Inferior parietal cortex (tissue), 1 donor: ENCODE measurements around the gene TMEM9B.
"Not testable (repeated sequence)": the region's sequence is repeated elsewhere in the genome, so short reads cannot be mapped to it uniquely, and the experiment has no call there.

ENCODE experiments used
- DNase-seq: peaks from one replicate; pipeline ENCODE4 v3.0.0-alpha.2; 2016; ENCODE audit errors: extremely low spot score

Gene TMEM9B

DNA sequence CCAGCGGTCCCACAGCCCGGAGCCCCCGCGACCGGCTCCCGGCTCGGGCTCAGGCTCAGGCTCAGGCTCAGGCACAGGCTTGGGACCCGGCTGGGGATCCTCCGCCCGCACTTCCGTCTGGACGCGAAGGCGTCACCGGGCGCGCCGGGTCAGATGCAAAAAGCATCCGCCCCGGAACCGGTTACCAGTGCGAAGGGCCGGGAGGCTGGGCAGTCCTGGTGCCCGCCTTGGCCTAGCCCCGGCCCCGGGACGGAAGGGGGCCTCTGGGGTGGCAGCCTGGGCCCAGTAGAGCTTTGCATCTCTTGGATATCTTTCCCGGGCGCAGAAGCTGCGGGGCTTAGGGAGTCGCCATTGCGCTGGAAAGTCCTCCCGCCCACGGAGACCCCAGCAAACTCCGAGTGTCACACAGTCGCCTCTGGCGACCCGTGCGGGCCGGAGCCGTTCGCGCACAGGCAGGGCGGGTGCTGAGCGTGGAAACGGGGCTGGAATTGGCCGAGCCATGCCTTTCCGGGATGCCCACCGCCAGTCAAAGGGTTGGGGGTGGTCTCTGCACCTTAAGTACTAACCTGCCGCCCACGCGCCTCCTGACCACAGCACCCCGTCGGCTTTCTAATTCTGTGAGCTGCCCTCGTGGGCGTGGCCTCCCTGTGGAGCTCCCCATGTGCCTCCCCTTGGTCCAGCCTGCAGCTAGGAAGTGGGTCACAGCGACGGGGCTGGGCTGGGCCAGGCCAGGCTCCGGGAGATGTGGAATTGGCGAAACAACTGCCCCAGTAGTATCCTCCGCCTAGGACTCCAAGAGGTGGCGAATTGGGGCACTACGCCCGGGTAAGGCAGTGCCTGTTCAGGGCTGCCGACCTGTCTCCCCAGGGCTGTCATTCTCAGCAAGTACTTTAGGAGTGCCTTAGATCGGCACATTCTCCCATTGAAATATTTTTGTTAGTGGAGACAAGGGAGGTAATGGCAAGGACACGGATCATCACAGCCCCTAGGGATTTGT lies at the start of gene TMEM9B:
TSS of gene TMEM9B (minus strand) at position 119 of the 997 bp plus-strand sequence. CDS start 129 bp downstream, outside the sequence.
- DNase-seq: peak; percentile 87

DNA sequence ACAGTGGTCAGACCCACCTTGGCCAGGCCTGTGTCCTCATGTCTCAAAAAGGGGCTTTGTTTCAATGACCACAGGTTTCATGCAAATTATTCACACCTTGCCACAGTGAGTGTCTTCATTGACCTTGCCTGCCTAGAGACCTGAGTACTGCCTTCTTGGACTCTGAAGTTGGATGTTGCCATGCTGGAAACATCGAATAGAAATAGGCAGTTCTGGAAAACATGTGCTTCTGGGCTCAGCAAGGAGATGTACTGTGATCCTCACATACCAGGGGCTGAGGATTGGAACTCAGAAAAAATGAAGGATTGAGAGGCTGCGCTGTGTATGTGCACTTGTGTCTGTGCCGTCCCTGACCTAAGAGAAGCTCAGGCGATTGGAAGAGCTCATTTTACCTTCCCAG lies 49.1 kb upstream of the TMEM9B start:
- DNase-seq: no peak

DNA sequence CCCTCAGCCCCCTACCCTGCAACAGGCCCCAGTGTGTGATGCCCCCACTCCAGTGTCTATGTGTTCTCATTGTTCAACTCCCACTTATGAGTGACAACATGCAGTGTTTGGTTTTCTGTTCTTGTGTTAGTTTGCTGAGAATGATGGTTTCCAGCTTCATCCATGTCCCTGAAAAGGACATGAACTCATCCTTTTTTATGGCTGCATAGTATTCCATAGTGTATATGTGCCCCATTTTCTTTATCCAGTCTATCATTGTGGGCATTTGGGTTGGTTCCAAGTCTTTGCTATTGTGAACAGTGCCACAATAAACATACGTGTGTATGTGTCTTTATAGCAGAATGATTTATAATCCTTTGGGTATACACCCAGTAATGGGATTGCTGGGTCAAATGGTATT lies 45.3 kb upstream of the TMEM9B start:
- DNase-seq: not testable (repeated sequence)

DNA sequence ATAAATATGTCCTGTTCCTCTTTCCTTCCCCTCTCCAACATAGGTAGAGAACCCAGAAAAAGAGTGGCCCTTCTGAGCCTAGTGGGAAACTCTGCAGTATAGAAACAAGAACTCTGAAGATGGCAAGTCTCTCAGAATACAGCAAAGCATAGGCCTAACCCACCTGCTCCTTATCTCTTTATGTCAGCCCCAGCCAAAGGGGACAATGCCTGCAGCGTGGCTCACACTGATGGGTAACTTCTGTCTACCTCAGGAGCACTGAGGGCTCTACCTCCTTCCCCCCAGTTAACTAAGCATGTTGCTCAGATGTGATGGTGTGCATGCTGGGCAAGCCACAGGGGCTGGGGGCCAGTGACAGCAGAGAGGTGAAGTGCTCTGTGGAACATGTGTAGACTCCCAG lies 44.4 kb upstream of the TMEM9B start:
- no peak for DNase-seq

- no peak for DNase-seq
Measured at GRCh38 chr11:9008011-9008550, 43.8 kb upstream of the TMEM9B start.

DNA sequence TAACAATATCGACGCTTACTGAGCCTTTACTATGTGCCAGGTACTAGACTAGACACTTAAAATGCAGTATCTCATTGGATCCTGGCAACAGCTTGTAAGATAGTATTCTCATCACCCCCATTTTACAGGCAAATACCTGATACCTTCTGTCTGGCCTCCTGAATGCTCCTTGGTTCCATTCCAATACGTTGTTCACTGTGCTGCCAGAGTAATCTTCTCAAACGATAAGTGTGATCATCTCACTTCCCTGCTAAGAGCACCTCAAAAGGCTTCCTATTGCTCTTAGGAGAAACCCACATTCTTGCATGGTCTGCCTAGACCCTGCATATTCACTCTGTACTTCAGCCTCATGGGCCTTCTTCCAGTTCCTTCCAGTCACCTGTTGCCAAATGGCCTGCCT lies 40.8 kb upstream of the TMEM9B start:
- DNase-seq: no peak

DNA sequence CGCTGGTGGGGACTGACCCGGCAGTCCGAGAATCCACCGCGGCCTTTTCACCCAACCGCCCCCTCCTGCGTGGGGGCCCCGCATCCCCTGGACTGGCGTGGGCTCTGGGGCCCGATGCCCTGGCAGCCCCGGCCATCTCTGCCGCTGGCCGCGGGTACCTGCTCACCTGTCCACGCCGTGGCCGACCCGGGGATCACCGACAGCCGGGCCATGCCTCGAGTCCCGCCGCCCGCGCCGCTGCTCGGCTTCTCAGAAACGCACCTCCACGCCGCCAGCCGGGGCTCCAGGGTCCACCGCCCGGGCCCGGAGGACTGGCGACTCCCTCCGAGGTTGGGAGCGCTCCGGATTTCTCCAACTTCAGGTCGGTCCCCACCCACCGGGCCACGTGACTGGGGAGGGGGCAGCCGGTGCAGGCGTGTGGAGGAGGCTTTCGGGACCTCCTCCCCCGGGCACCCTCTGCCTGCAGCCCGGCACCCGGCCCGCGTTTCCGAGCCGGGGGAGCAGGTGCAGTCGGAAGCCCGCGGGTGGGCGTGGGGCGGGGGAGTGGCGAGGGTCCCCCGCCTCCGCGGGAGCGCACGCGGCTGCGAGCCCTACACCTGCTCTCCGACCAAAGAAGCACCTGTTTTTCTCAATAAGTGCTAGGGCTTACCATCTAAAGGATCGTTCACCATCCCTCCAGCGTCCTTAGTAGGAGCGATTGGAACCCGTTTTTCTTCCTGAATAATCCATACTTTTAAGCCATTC lies 40.1 kb upstream of the TMEM9B start:
- no peak for DNase-seq

- peak; percentile 50 for DNase-seq
Measured at GRCh38 chr11:9003573-9004182, 39.4 kb upstream of the TMEM9B start, which contains the start of gene NRIP3. Gene NRIP3, minus strand, starts transcription at chr11:9004001. Its CDS starts 66 bp downstream, at chr11:9003935.

DNA sequence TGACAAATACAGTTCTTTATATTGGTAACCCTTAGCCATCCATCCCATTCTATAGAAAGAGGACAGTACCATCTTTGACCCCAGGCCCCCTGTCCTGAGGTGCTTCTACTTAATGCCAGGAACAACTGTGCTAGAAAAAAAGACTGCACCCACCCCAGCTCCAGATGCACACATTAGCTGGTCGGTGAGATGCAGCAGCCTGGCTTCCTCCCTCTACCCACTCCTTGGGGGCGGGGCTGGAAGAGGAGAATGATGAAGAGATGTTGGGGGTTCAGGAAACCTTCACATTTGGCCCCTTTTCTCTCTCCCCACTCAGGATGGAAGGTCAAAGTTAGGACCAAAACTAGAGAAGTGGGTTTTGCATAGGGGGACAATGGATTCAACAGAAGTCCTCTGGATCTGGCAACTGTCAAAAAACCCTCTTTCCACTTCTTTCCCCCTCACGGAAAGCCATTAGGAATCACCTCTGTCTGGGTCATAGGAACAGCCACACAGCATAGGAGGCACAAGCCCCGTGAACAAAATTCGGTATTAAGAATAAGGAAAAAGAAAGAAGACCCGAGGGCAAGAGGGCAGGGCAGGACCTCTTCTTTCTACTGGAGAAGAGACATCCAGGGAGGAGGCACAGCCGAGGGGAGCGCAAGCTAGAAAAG lies 38.8 kb upstream of the TMEM9B start:
- DNase-seq: no peak

GRCh38 chr11:9001736-9002135 lies 37.5 kb upstream of the TMEM9B start:
- no peak for DNase-seq

GRCh38 chr11:8998017-8998416 lies 33.8 kb upstream of the TMEM9B start:
- DNase-seq: no peak

DNA sequence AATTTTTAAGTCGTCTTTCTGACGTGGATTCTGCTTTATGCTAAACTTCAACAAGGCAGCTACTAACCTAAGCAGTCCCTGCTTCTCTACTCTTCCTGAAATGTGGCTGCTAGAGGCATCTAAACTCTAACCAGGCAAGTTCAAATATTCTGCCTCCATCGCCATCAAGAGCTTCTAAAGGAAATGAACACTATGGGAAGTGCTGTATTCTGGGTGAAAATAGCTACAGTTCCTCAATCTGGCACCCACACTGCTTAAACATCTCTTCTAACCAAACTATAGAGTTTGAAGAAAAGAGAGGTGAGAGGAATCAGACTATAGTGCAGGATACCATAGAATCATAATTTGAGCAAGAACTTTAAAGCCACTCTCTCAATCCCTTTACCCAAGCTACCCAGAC lies 33.2 kb upstream of the TMEM9B start:
- no peak for DNase-seq

DNA sequence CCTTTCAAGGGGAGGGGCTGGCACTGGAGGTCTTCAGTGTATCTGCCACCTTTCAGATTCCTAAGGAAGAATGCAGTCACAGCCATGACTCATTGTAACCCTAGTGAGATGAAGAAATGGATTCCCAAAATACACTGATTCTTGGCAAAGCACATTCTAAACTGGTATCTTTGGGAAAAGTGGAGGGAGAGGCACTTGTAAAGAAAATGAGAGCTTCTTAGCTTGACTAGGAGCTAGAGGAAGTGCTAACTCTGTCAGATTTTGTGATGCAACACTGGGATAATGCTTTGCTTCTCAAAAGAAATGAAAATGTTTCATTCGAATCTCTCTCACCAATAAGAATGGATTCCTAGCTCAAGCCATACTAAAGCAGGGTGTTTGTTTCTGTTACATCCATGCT lies 25.2 kb upstream of the TMEM9B start:
- peak; percentile 37 for DNase-seq

DNA sequence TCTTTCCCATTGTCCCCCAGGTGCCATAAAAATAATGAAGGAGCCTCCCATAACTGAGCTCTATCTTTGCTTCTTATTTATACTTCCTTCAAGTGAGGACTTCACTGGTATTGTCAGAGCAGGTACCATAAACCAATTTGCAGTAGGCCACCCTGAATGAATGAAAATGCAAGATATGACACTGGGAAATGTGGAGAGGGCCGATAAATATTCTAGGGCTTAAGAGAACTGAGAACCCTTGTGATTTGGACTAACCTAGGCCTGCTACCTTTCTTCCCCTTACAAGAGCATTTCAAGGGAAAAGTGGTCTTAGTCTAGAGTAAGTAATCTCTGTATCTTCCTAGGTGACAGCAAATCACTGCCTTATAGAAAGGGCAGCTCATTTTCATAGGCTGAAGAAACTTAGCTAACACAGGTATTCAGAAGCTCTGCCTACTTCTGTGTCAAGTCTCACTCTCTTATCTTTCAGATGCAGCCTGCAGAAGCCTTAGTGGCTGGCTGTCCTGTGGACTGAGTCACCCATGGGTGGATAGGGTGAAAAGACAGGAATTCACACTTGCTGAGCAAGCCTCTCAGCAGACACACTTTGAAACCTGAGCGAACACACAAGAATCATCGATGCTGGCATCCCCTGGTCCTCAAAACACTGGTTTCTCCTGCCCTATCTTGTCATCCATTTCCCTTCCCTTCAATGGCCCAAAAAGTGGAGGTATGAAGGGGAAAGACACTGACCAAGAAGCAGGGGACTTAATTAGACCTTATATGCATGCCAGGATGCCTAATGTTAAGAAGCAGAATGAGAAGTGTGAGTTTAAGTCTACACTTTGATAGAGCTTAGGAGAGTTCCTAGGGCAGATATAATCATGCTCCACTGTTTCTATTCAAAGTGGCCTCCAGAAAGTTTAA lies 24.3 kb upstream of the TMEM9B start:
- no peak for DNase-seq

- DNase-seq: no peak
Measured at GRCh38 chr11:8987446-8987845, 23.2 kb upstream of the TMEM9B start.

DNA sequence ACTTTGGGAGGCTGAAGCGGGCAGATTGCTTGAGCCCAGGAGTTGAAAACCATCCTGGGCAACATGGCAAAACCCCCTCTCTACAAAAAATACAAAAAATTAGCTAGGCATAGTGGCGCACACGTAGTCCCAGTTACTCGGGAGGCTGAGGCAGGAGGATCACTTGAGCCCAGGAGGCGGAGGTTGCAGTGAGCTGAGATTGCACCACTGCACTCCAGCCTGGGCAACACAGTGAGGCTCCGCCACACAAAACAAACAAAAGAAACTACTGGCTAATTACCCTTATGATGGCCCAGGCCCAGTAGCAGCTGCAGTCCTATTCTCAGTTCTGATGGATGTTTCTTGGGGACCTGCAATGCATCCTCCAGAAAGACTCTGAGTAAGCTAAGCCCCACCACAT lies 22.5 kb upstream of the TMEM9B start:
- not testable (repeated sequence) for DNase-seq

DNA sequence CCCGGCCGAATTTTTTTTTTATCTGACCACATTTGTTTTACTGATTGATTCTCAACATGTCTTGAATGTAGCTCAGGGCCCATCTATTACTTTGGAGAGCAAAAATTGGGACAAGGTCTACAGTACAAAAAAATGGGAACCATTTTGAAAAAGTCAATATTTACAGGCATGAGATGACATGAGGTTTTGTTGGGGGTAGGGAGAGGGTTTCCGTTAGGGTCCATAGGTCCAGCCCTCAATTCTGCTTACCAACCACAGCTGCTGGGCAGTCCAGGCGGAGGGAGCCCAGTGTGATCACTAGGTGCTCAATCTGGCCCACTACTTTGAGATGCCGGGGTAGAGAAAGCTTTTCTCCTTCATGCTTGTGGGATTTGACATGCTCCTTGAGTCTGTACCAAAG lies 21.2 kb upstream of the TMEM9B start:
- no peak for DNase-seq

- DNase-seq: no peak
Measured at GRCh38 chr11:8983552-8983951, 19.3 kb upstream of the TMEM9B start.

DNA sequence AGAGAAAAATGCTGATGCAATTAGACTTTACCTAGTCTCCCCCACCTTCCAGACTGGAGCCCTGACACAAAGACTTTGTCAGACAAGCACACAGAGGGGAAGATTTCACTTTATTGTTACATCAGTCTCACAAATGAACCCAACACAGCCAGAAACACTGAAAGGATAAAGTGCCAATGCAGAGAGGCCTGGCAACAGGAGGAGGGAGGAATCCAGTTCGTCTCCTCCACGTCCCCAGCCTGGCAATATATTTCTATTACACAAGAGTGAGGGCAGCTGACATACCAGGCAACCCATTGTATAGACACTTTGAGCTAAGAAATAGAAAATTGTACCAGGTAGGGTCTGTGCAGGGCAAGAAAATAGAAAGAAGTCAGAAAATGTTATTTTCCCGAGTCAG lies 16.2 kb upstream of the TMEM9B start:
- no peak for DNase-seq

DNA sequence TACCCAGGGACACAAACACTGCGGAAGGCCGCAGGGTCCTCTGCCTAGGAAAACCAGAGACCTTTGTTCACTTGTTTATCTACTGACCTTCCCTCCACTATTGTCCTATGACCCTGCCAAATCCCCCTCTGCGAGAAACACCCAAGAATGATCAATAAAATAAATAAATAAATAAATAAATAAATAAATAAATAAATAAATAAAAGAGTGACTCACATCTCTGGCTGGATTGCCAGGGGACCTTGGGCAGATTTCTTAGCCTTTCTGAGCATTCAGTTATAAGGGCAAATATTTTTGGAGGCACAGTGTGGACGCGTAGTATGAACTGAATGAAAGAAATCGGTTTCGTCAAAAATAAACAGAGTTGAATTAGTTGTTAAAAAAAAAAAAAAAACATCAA lies 15.1 kb upstream of the TMEM9B start:
- DNase-seq: not testable (repeated sequence)
